ENCODE results near the gene SYNGR3. TPM values are rescaled to one million over a fixed set of nuclear protein-coding genes. Genes with fewer than 3 reads are reported as not detected.

SYNGR3 gene
- total RNA-seq, 1 experiment from 2014 or later: 3.6 TPM

- no peak for TF ChIP-seq CTCF (IDR thresholded peaks at IDR 0.05; ENCODE audit: unreplicated experiment)
- Mint-ChIP-seq H3K36me3 (ENCODE audit: insufficient read depth, unreplicated experiment) (peaks cover 80% of the 10 kb centered on the region), H3K27me3 (ENCODE audit: unreplicated experiment) (no peaks in the 10 kb centered on the region), H3K4me3 (ENCODE audit: low read depth, unreplicated experiment) (peak overlapping the region; percentile 15), H3K4me1 (ENCODE audit: low read depth, unreplicated experiment) (peaks cover 34% of the 10 kb centered on the region), H3K9me3 (ENCODE audit: low read depth, unreplicated experiment) (no peaks in the 10 kb centered on the region), H3K27ac (ENCODE audit: unreplicated experiment) (no peak overlapping the region)
- no TSS peak for BruUV-seq (replicated peaks)
- DNase-seq: no peak
- intact Hi-C loops (cut with micrococcal nuclease; ENCODE audit: unreplicated experiment): no loop called here
- CTCF ChIA-PET: no interaction called here
These were observed 11.9 kb upstream of the SYNGR3 start for GRCh38 chr16:1977875-1978268.

DNA sequence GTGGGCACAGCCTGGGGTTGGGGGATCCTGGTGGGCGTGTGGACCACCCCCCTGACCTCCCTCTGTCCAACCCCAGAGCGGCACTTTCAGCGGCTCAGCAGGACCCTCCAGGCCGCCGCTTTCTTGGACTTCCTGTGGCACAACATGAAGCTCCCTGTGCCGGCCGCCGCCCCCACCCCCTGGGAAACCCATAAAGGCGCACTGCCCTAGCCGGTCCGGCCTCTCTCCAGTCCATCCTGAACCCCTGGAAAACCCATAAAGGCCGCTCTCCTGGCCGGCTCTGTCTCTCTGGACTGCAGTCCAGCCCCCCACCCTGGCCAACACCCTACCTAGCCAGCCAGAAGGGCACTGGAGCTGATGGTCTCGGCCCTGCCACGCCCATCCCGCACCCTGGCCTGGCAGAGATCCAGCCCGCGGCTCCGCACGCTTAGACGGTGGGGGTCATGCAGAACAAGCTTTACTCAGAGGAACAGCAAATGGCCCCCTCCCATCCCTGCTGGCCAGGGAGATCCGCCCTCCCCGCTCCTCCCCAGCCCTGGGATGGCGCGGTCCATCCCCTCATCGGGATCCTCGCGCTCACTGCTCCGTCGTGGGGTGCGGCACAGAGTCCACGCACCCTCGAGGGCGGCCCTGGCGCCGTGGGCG is 11.2 kb upstream of the SYNGR3 start:
- CTCF ChIA-PET: interaction anchor here (0.6 kb wide), 1 partner anchor 8 kb away, joined by 3 read pairs; no protein-coding TSS in a partner anchor
- no TSS peak for BruUV-seq (replicated peaks)

GRCh38 chr16:1979271-1980029 is 10.3 kb upstream of the SYNGR3 start:
- H3K4me3 Mint-ChIP-seq (ENCODE audit: low read depth, unreplicated experiment): peak overlapping the region; percentile 87
- no TSS peak for BruUV-seq (replicated peaks)
- no peaks in the 10 kb centered on the region for H3K9me3 Mint-ChIP-seq (ENCODE audit: low read depth, unreplicated experiment)
- H3K36me3 Mint-ChIP-seq (ENCODE audit: insufficient read depth, unreplicated experiment): peaks cover 83% of the 10 kb centered on the region
- peaks cover 31% of the 10 kb centered on the region for H3K4me1 Mint-ChIP-seq (ENCODE audit: low read depth, unreplicated experiment)
- peak overlapping the region; percentile 87 for H3K27ac Mint-ChIP-seq (ENCODE audit: unreplicated experiment)
- TF ChIP-seq CTCF (IDR thresholded peaks at IDR 0.05; ENCODE audit: unreplicated experiment): no peak
- peak; percentile 97 for DNase-seq
- CTCF ChIA-PET: interaction anchor here (0.6 kb wide), 1 partner anchor 9 kb away, joined by 3 read pairs; no protein-coding TSS in a partner anchor
- H3K27me3 Mint-ChIP-seq (ENCODE audit: unreplicated experiment): no peaks in the 10 kb centered on the region
- intact Hi-C loops (cut with micrococcal nuclease; ENCODE audit: unreplicated experiment): no loop called here

More for the DNA sequence above, 11.2 kb upstream of the SYNGR3 start:
- H3K27me3 Mint-ChIP-seq (ENCODE audit: unreplicated experiment): no peaks in the 10 kb centered on the region
- no peak for DNase-seq
- intact Hi-C loops (cut with micrococcal nuclease; ENCODE audit: unreplicated experiment): no loop called here
- no peaks in the 10 kb centered on the region for H3K9me3 Mint-ChIP-seq (ENCODE audit: low read depth, unreplicated experiment)
- H3K4me3 Mint-ChIP-seq (ENCODE audit: low read depth, unreplicated experiment): peak overlapping the region; percentile 87
- H3K36me3 Mint-ChIP-seq (ENCODE audit: insufficient read depth, unreplicated experiment): peaks cover 79% of the 10 kb centered on the region
- peaks cover 33% of the 10 kb centered on the region for H3K4me1 Mint-ChIP-seq (ENCODE audit: low read depth, unreplicated experiment)
- peak overlapping the region; percentile 58 for H3K27ac Mint-ChIP-seq (ENCODE audit: unreplicated experiment)
- TF ChIP-seq CTCF (IDR thresholded peaks at IDR 0.05; ENCODE audit: unreplicated experiment): no peak

DNA sequence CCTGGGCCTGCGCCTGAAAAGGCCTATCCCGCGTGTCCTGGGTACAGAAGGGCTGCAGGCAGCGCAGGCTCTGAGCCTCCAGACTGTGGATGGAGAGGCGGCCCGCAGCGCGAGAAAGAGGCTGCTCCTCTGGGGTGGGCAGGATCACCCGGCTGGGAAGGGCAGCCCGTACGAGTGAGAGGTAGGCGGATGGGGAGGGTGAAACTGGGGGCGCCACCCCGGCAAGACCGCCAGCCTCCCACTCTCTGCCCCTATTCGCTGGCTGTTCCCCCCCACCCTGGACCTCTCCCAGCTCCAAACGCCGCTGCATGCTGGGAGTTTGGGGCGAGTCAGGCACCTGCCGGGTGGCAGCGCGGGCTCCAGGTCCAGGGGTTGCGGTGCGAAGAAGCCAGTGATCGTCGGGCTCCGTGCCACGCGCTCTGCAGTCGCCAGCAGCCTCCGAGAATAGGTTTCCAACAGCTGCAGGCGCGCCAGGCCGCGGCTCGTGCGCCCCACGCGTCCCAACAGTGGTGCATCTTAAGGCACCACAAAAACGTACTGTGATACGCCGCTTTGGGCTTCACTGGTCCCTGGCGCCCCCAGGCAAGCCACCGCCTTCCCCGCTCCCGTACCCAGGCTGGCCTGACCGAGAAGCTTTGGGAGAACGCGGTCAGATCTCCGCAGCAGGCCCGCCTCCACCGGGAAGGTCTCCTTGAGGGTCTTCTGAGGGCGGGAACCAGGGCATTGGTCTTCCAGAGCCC is 9.6 kb upstream of the SYNGR3 start:
- Mint-ChIP-seq H3K9me3 (ENCODE audit: low read depth, unreplicated experiment) (no peaks in the 10 kb centered on the region), H3K4me3 (ENCODE audit: low read depth, unreplicated experiment) (peak overlapping the region; percentile 87), H3K27me3 (ENCODE audit: unreplicated experiment) (no peaks in the 10 kb centered on the region), H3K27ac (ENCODE audit: unreplicated experiment) (peak overlapping the region; percentile 87), H3K36me3 (ENCODE audit: insufficient read depth, unreplicated experiment) (peaks cover 91% of the 10 kb centered on the region), H3K4me1 (ENCODE audit: low read depth, unreplicated experiment) (peaks cover 31% of the 10 kb centered on the region)
- BruUV-seq (replicated peaks): no TSS peak
- CTCF ChIA-PET: no interaction called here
- intact Hi-C loops (cut with micrococcal nuclease; ENCODE audit: unreplicated experiment): no loop called here
- DNase-seq: no peak
- TF ChIP-seq CTCF (IDR thresholded peaks at IDR 0.05; ENCODE audit: unreplicated experiment): no peak
